Endothelial cell of umbilical vein (primary cell): ENCODE measurements around the gene ATP6V1E1. TPM values are rescaled to one million over a fixed set of nuclear protein-coding genes. Genes with fewer than 3 reads are reported as not detected.
"Not testable (repeated sequence)": the region's sequence is repeated elsewhere in the genome, so short reads cannot be mapped to it uniquely, and the experiment has no call there.

Source experiments
- BruUV-seq: library from RNA; stranded (reverse); fragments of 400-500 nt; replicated peaks from 2 replicates; lab custom pipeline; 2021; lab: Mats Ljungman, UMichigan
- CTCF ChIA-PET: fragments of 300-600, 350-600 bp; sonication (Branson Sonifier 250); formaldehyde crosslinking; loops from one replicate; lab custom pipeline; 2021; ENCODE audit warnings: antibody characterized with exemption, inconsistent platforms; lab: Charles Lee
- POLR2A ChIA-PET: fragments of 300-600, 350-600 bp; sonication (Branson Sonifier 250); formaldehyde crosslinking; loops from one replicate; lab custom pipeline; 2021; ENCODE audit warnings: antibody characterized with exemption, inconsistent platforms; lab: Charles Lee
- DNase-seq: peaks from one replicate; pipeline ENCODE4 v3.0.0-alpha.2; 2011; ENCODE audit warnings: low read depth, low spot score
- FAIRE-seq: peaks from 2 replicates; lab custom pipeline; 2011; peaks lifted over from hg19 to GRCh38; lab: Jason Lieb, UNC
- H2AFZ ChIP-seq: 2 replicates; pipeline ENCODE4 v1.6.0; 2012; ENCODE audit warnings: low read depth, low read length, control low read depth, inconsistent platforms
- H3K27ac ChIP-seq: 2 replicates; pipeline ENCODE4 v1.5.1; 2011; ENCODE audit warnings: low read depth, mild to moderate bottlenecking, control low read depth, low read length, moderate library complexity; ENCODE audit not compliant: insufficient read depth
- H3K27me3 ChIP-seq, 2 experiments: 2 replicates each; pipeline versions ENCODE4 v1.6.0 to v1.6.1; 2011; ENCODE audit warnings: low read length in 2 of 2, mixed read lengths in 1 of 2; ENCODE audit not compliant: control insufficient read depth in 2 of 2, insufficient read depth in 2 of 2
- H3K36me3 ChIP-seq, 2 experiments: 2 replicates in 1 of 2; 3 replicates in 1 of 2; pipeline ENCODE4 v1.5.1; 2011; ENCODE audit warnings: low read length in 2 of 2, mild to moderate bottlenecking in 1 of 2, moderate library complexity in 1 of 2; ENCODE audit not compliant: control insufficient read depth in 2 of 2, insufficient read depth in 2 of 2; ENCODE audit errors: extremely low read depth in 1 of 2
- H3K4me1 ChIP-seq: 3 replicates; pipeline ENCODE4 v1.5.1; 2011; ENCODE audit warnings: mild to moderate bottlenecking, low read length; ENCODE audit not compliant: control insufficient read depth, insufficient read depth; ENCODE audit errors: extremely low read depth
- H3K4me2 ChIP-seq: 2 replicates; pipeline ENCODE4 v1.6.1; 2011; ENCODE audit warnings: low read length, control low read depth, mixed read lengths; ENCODE audit not compliant: insufficient read depth
- H3K4me3 ChIP-seq, 3 experiments: fragments of 200-600 bp in 1 of 3; sonication (generic), shearing (Covaris generic) in 1 of 3; replicated peaks in 1 of 3; 2 replicates each; pipeline ENCODE4 v1.5.1; 2011 to 2016; ENCODE audit warnings: control low read depth in 3 of 3, low read length in 3 of 3, mild to moderate bottlenecking in 2 of 3, inconsistent platforms in 1 of 3, low read depth in 1 of 3, moderate library complexity in 1 of 3; ENCODE audit not compliant: insufficient read depth in 1 of 3
- H3K79me2 ChIP-seq: 2 replicates; pipeline ENCODE4 v1.6.0; 2012; ENCODE audit warnings: low read length, inconsistent platforms; ENCODE audit not compliant: control insufficient read depth, insufficient read depth
- H3K9ac ChIP-seq: replicated peaks from 2 replicates; pipeline ENCODE3; 2011; ENCODE audit warnings: low read length, control low read depth; ENCODE audit not compliant: insufficient read depth; ENCODE audit errors: extremely low read depth
- H3K9me1 ChIP-seq: replicated peaks from 3 replicates; pipeline ENCODE4 v1.6.0; 2011; ENCODE audit warnings: mild to moderate bottlenecking, low read length; ENCODE audit not compliant: control insufficient read depth, insufficient read depth; ENCODE audit errors: extremely low read depth
- H3K9me3 ChIP-seq: replicated peaks from 2 replicates; pipeline ENCODE4 v1.5.1; 2012; ENCODE audit warnings: low read length, inconsistent platforms; ENCODE audit not compliant: control insufficient read depth, insufficient read depth
- H4K20me1 ChIP-seq: replicated peaks from 2 replicates; pipeline ENCODE3; 2011; ENCODE audit warnings: mild to moderate bottlenecking, low read length; ENCODE audit not compliant: control insufficient read depth, insufficient read depth; ENCODE audit errors: extremely low read depth
- CTCF ChIP-seq, 2 donors: IDR thresholded peaks; 1 replicate in 1 of 2; 2 replicates in 1 of 2; pipeline ENCODE4 v1.5.1; 2011; ENCODE audit warnings: low read length in 2 of 2, mild to moderate bottlenecking in 2 of 2, moderate library complexity in 2 of 2, control low read depth in 1 of 2, inconsistent platforms in 1 of 2, low read depth in 1 of 2; ENCODE audit not compliant: insufficient read depth in 1 of 2; ENCODE audit errors: extremely low read depth in 1 of 2
- EZH2 ChIP-seq: IDR thresholded peaks from 2 replicates; pipeline ENCODE4 v1.6.1; 2012; ENCODE audit warnings: borderline replicate concordance, low read depth, mild to moderate bottlenecking, moderate library complexity, low read length, inconsistent platforms; ENCODE audit not compliant: severe bottlenecking
- FOS ChIP-seq: IDR thresholded peaks from 2 replicates; pipeline ENCODE4 v1.6.1; 2011; ENCODE audit warnings: mild to moderate bottlenecking, low read length, moderate library complexity, borderline replicate concordance; ENCODE audit not compliant: insufficient read depth
- GATA2 ChIP-seq: IDR thresholded peaks from 2 replicates; pipeline ENCODE4 v1.7.0; 2011; ENCODE audit warnings: low read depth, mild to moderate bottlenecking, moderate library complexity, mixed read lengths, low read length; ENCODE audit not compliant: insufficient read length, insufficient read depth
- MAX ChIP-seq: IDR thresholded peaks from 2 replicates; pipeline ENCODE4 v1.6.1; 2011; ENCODE audit not compliant: insufficient read depth, insufficient read length
- MYC ChIP-seq: IDR thresholded peaks from one replicate; pipeline ENCODE4 v1.6.1; 2011; ENCODE audit warnings: mild to moderate bottlenecking, low read depth, low read length
- POLR2A ChIP-seq: IDR thresholded peaks from 2 replicates; pipeline ENCODE4 v1.6.1; 2012; ENCODE audit warnings: low read depth, mild to moderate bottlenecking, control low read depth, low read length
- POLR2AphosphoS5 ChIP-seq: IDR thresholded peaks from 2 replicates; pipeline ENCODE4 v1.6.1; 2012; ENCODE audit warnings: low read depth, mild to moderate bottlenecking, control low read depth, low read length, moderate library complexity; ENCODE audit not compliant: insufficient read depth
- dilution Hi-C: fragments of 300-500 bp; cut with MboI; formaldehyde crosslinking; loops from one replicate; pipeline ENCODE4 v1.15.0; 2019; ENCODE audit warnings: low sequenced_read_pairs; ENCODE audit not compliant: extremely low pct_ligation_motif_present
- intact Hi-C: fragments of 100-400 bp; cut with micrococcal nuclease; formaldehyde crosslinking; loops from one replicate; pipeline ENCODE4 v1.10.0; 2022
- polyA plus RNA-seq, 4 experiments: library from polyadenylated mRNA; depleted of rRNA in 3 of 4; stranded (reverse) in 3 of 4; unstranded in 1 of 4; fragments of >200 nt; gene quantifications; 2 replicates each; pipeline versions ENCODE4 v1.2.1 to v1.2.3, GENCODE V29; 2011 to 2012; ENCODE audit warnings: missing spikeins in 1 of 4
- total RNA-seq: library from RNA; stranded (reverse); gene quantifications from 2 replicates; pipeline ENCODE4 v1.2.3, GENCODE V29; 2021

ATP6V1E1 gene
- total and polyA plus RNA-seq, 2 donors (not counting 3 experiments of a cell fraction or from before 2014, with no cell fraction given), result 95.2 to 113 TPM

- POLR2A ChIA-PET, result no interaction called here
- Histone ChIP-seq H3K27ac (no peak overlapping the region), H4K20me1 (no peaks in the 10 kb centered on the region), H3K4me3 (no peak overlapping the region), H3K79me2 (peaks cover 5% of the 10 kb centered on the region), H3K9me1 (no peaks in the 10 kb centered on the region), H3K9ac (no peak overlapping the region), H2AFZ (no peak overlapping the region), H3K36me3 (no peaks in the 10 kb centered on the region), H3K4me1 (no peaks in the 10 kb centered on the region), H3K27me3 (no peaks in the 10 kb centered on the region), H3K9me3 (no peaks in the 10 kb centered on the region), H3K4me2 (no peak overlapping the region)
- BruUV-seq, result no TSS peak
- FAIRE-seq, result no peak
- TF ChIP-seq POLR2A, result no peak
- TF ChIP-seq EZH2, result no peak
- TF ChIP-seq MYC, result no peak
- no peak for TF ChIP-seq POLR2AphosphoS5
- TF ChIP-seq CTCF (IDR thresholded peaks at IDR 0.05; ENCODE audit: extremely low read depth in 1 of 2, insufficient read depth in 1 of 2, low read depth in 1 of 2, low read length in 2 of 2), result no peak
- TF ChIP-seq MAX, result no peak
- TF ChIP-seq GATA2, result no peak
- TF ChIP-seq FOS, result no peak
- DNase-seq, result no peak
- CTCF ChIA-PET, result interaction anchor here (1.2 kb wide), 1 partner anchor 8 kb away, joined by 5 read pairs; the partner anchor contains the start of gene BCL2L13
- dilution Hi-C loops (no loop called here), intact Hi-C loops (no loop called here)
Measured at GRCh38 chr22:17647452-17647851, 18.9 kb upstream of the ATP6V1E1 start.

- H3K27me3 ChIP-seq, H3K9me3 ChIP-seq, H3K9ac ChIP-seq, H3K4me2 ChIP-seq, H3K4me3 ChIP-seq, BruUV-seq, H4K20me1 ChIP-seq, H3K27ac ChIP-seq, POLR2A ChIA-PET, FAIRE-seq, H2AFZ ChIP-seq, H3K36me3 ChIP-seq, intact Hi-C loops, dilution Hi-C loops, H3K9me1 ChIP-seq, DNase-seq, CTCF ChIA-PET: not testable (repeated sequence)
- Histone ChIP-seq H3K4me1 (peaks cover 16% of the 10 kb centered on the region), H3K79me2 (peaks cover 18% of the 10 kb centered on the region)
Measured at GRCh38 chr22:17642357-17642756, 13.8 kb upstream of the ATP6V1E1 start.
